HepG2 (cell line): ENCODE data around the gene AMZ2. TPM values are rescaled to one million over a fixed set of nuclear protein-coding genes. Genes with fewer than 3 reads are reported as not detected.

Source experiments
- ATAC-seq: fragments of 200-7000 bp; cut with Tn5 transposase; 3 replicates; pipeline ENCODE4 v1.9.1; 2020; ENCODE audit warnings: mild to moderate bottlenecking, moderate library complexity
- BruUV-seq: library from RNA; stranded (reverse); fragments of 400-500 nt; replicated peaks from 2 replicates; lab custom pipeline; 2021; lab: Mats Ljungman, UMichigan
- CTCF ChIA-PET: fragments of 300-600 bp; formaldehyde crosslinking; extraction: SDS; loops from one replicate; lab custom pipeline; 2021; ENCODE audit warnings: low total read pairs, inconsistent platforms, low intra/inter-chr PET ratio; lab: Yijun Ruan, JAX
- POLR2A ChIA-PET: fragments of 350-600 bp; sonication (Branson Sonifier 250); formaldehyde crosslinking; loops from one replicate; lab custom pipeline; 2020; ENCODE audit warnings: antibody characterized with exemption, inconsistent platforms; lab: Yijun Ruan, JAX
- DNase-seq: peaks from one replicate; pipeline ENCODE4 v3.0.0-alpha.2; 2015; ENCODE audit warnings: low spot score
- FAIRE-seq: peaks from 3 replicates; lab custom pipeline; 2011; peaks lifted over from hg19 to GRCh38; lab: Jason Lieb, UNC
- H2AFZ ChIP-seq: one replicate; pipeline ENCODE4 v1.6.1; 2011; ENCODE audit warnings: low read length, inconsistent platforms
- H3K27ac ChIP-seq: fragments of 300-600 bp; 3 replicates; pipeline ENCODE4 v1.8.0; 2011; ENCODE audit warnings: mixed run types, mild to moderate bottlenecking, mixed read lengths, low read length, inconsistent platforms; ENCODE audit not compliant: insufficient read depth; ENCODE audit errors: extremely low read length
- H3K27me3 ChIP-seq, 2 experiments: fragments of 200-600 bp in 1 of 2; 2 replicates in 1 of 2; 3 replicates in 1 of 2; pipeline versions ENCODE4 v1.6.0 to v1.8.0; 2011; ENCODE audit warnings: low read length in 2 of 2, mild to moderate bottlenecking in 2 of 2, moderate library complexity in 2 of 2, inconsistent platforms in 1 of 2; ENCODE audit not compliant: insufficient read depth in 2 of 2, control insufficient read depth in 1 of 2
- H3K36me3 ChIP-seq, 2 experiments: fragments of 200-600 bp in 1 of 2; replicated peaks in 1 of 2; 2 replicates in 1 of 2; 3 replicates in 1 of 2; pipeline versions ENCODE4 v1.5.1 to v1.8.0; 2011; ENCODE audit warnings: low read length in 2 of 2, inconsistent platforms in 1 of 2; ENCODE audit not compliant: insufficient read depth in 2 of 2, control insufficient read depth in 1 of 2
- H3K4me1 ChIP-seq: 2 replicates; pipeline ENCODE4 v1.5.1; 2012; ENCODE audit warnings: low read length, inconsistent platforms; ENCODE audit not compliant: insufficient read depth
- H3K4me2 ChIP-seq: 2 replicates; pipeline ENCODE4 v1.6.0; 2011; ENCODE audit warnings: low read depth, low read length, inconsistent platforms
- H3K4me3 ChIP-seq, 3 experiments: fragments of 200-600 bp in 1 of 3; sonication (generic), shearing (Covaris generic) in 1 of 3; replicated peaks in 1 of 3; 2 replicates each; pipeline ENCODE4 v1.5.1; 2011 to 2016; ENCODE audit warnings: low read length in 3 of 3, inconsistent platforms in 2 of 3, low read depth in 2 of 3, mild to moderate bottlenecking in 2 of 3, control low read depth in 1 of 3, mixed read lengths in 1 of 3; ENCODE audit not compliant: insufficient read depth in 1 of 3
- H3K79me2 ChIP-seq: one replicate; pipeline ENCODE4 v1.6.1; 2011; ENCODE audit warnings: low read length, inconsistent platforms; ENCODE audit not compliant: insufficient read depth
- H3K9ac ChIP-seq: 2 replicates; pipeline ENCODE4 v1.6.0; 2011; ENCODE audit warnings: mild to moderate bottlenecking, low read depth, low read length, inconsistent platforms; ENCODE audit not compliant: insufficient read depth
- H3K9me3 ChIP-seq: 2 replicates; pipeline ENCODE4 v1.5.1; 2012; ENCODE audit warnings: mild to moderate bottlenecking, low read length
- H4K20me1 ChIP-seq: 2 replicates; pipeline ENCODE4 v1.6.0; 2011; ENCODE audit warnings: inconsistent platforms, mild to moderate bottlenecking, low read length, moderate library complexity; ENCODE audit not compliant: insufficient read depth
- FOXA1 ChIP-seq, 2 experiments: fragments of 450-650 bp in 1 of 2; sonication (generic) in 1 of 2; formaldehyde crosslinking in 1 of 2; IDR thresholded peaks; 2 replicates each; pipeline versions ENCODE4 v1.4.0 to v1.6.1; 2016 to 2020; ENCODE audit warnings: missing genetic modification reagents in 1 of 2
- NR2F2 ChIP-seq: IDR thresholded peaks from 2 replicates; pipeline ENCODE4 v1.6.1; 2012; ENCODE audit warnings: low read depth, inconsistent platforms, borderline replicate concordance
- SOX13 ChIP-seq, 3 experiments: fragments of 450-650 bp in 1 of 3; sonication (generic) in 1 of 3; formaldehyde crosslinking in 1 of 3; IDR thresholded peaks in 2 of 3; conservative IDR thresholded peaks in 1 of 3; 2 replicates each; pipeline versions ENCODE4 v1.5.0 to v1.6.1; 2016 to 2020; ENCODE audit warnings: antibody characterized with exemption in 1 of 3, mild to moderate bottlenecking in 1 of 3, missing compliant biosample characterization in 1 of 3, missing genetic modification reagents in 1 of 3, moderate library complexity in 1 of 3
- ZNF460 ChIP-seq: sonication (generic); formaldehyde crosslinking; IDR thresholded peaks from 2 replicates; pipeline ENCODE4 v1.5.1; 2020; ENCODE audit warnings: missing genetic modification reagents, mild to moderate bottlenecking, borderline replicate concordance
- ZNF549 ChIP-seq: sonication (generic); formaldehyde crosslinking; IDR thresholded peaks from 2 replicates; pipeline ENCODE4 v1.5.0; 2020; ENCODE audit warnings: missing genetic modification reagents
- ZNF652 ChIP-seq: IDR thresholded peaks from 2 replicates; pipeline ENCODE4 v1.6.1; 2016; ENCODE audit warnings: low read depth, borderline replicate concordance
- WGBS: methylation state at CpG from one replicate; pipeline ENCODE4 v1.1.6; 2017; ENCODE audit warnings: low lambda C conversion rate; 5-methylcytosine and 5-hydroxymethylcytosine counted together
- in situ Hi-C: cut with HindIII; loops from 2 replicates; pipeline ENCODE4 v1.10.0; 2017; ENCODE audit warnings: low pct_unique_long_range_greater_than_20kb; ENCODE audit not compliant: extremely low pct_ligation_motif_present
- intact Hi-C: fragments of 100-400 bp; cut with micrococcal nuclease; formaldehyde crosslinking; loops from one replicate; pipeline ENCODE4 v1.10.0; 2022; ENCODE audit not compliant: unreplicated experiment
- polyA plus RNA-seq, 8 experiments: library from polyadenylated mRNA; depleted of rRNA in 3 of 8; stranded (reverse) in 7 of 8; unstranded in 1 of 8; fragments of >200 nt; fragmentation: Illumina TruSeq in 4 of 8; extraction: Trizol in 4 of 8; gene quantifications; 2 replicates each; pipeline versions ENCODE4 v1.2.1 to v1.2.3, GENCODE V29; 2011 to 2016; ENCODE audit warnings: low read depth in 4 of 8, missing spikeins in 1 of 8, mixed read lengths in 1 of 8; ENCODE audit not compliant: insufficient read depth in 1 of 8
- total RNA-seq, 5 experiments: library from RNA; depleted of rRNA; stranded (reverse); fragments of >200 nt; fragmentation: Illumina TruSeq; extraction: Trizol; gene quantifications; 2 replicates each; pipeline ENCODE4 v1.2.3, GENCODE V29; 2016; ENCODE audit warnings: low read depth in 1 of 5

AMZ2 gene
- total and polyA plus RNA-seq, 2 of the 13 experiments (the other 11 are each of a cell fraction or from before 2014, with no cell fraction given): 86.9 to 90.2 TPM

GRCh38 chr17:68296217-68297191 lies 48.7 kb downstream of the AMZ2 start:
- no peak for DNase-seq
- H4K20me1 ChIP-seq: no peaks in the 10 kb centered on the region
- no peak overlapping the region for H3K27ac ChIP-seq
- no peak for FAIRE-seq
- H3K36me3 ChIP-seq: no peaks in the 10 kb centered on the region
- no peak overlapping the region for H3K9ac ChIP-seq
- no peak overlapping the region for H3K4me2 ChIP-seq
- H3K4me1 ChIP-seq: peaks cover 53% of the 10 kb centered on the region
- intact Hi-C loops: no loop called here
- H3K9me3 ChIP-seq: no peaks in the 10 kb centered on the region
- H3K79me2 ChIP-seq: peaks cover 3% of the 10 kb centered on the region
- BruUV-seq: no TSS peak
- in situ Hi-C loops: loop anchor here (25.0 kb wide), 1 partner anchor 466 kb away; no protein-coding TSS in a partner anchor
- ATAC-seq: no peak
- POLR2A ChIA-PET: interaction anchor here (1.5 kb wide), 1 partner anchor 87 kb away, joined by 6 read pairs; no protein-coding TSS in a partner anchor
- WGBS: 91% methylated on average over 18 of the region's 18 CpGs
- no peak for TF ChIP-seq NR2F2
- peak; percentile 80 for TF ChIP-seq ZNF652
- TF ChIP-seq FOXA1 (IDR thresholded peaks at IDR 0.05): no peak
- peak; percentile 2; the same call in 1 of the 2 replicates for TF ChIP-seq FOXA1 (CRISPR knock-in tag; IDR thresholded peaks at IDR 0.05)
- TF ChIP-seq ZNF460 (CRISPR knock-in tag): no peak
- no peak for TF ChIP-seq SOX13 (IDR thresholded peaks at IDR 0.05)
- no peak for TF ChIP-seq SOX13 (CRISPR knock-in tag; conservative IDR thresholded peaks at IDR 0.05 in 1 of 2, IDR thresholded peaks at IDR 0.05 in 1 of 2)
- no peak for TF ChIP-seq ZNF549 (CRISPR knock-in tag)
- H3K4me3 ChIP-seq: no peak overlapping the region
- CTCF ChIA-PET: no interaction called here
- no peak overlapping the region for H2AFZ ChIP-seq
- H3K27me3 ChIP-seq: no peaks in the 10 kb centered on the region
